Suppressor macrophage (primary cell): ENCODE measurements around the gene GSK3A.

Source experiments
- DNase-seq, 4 experiments: peaks; one replicate each; pipeline ENCODE4 v3.0.0-alpha.2; 2020 to 2022

GSK3A gene

DNA sequence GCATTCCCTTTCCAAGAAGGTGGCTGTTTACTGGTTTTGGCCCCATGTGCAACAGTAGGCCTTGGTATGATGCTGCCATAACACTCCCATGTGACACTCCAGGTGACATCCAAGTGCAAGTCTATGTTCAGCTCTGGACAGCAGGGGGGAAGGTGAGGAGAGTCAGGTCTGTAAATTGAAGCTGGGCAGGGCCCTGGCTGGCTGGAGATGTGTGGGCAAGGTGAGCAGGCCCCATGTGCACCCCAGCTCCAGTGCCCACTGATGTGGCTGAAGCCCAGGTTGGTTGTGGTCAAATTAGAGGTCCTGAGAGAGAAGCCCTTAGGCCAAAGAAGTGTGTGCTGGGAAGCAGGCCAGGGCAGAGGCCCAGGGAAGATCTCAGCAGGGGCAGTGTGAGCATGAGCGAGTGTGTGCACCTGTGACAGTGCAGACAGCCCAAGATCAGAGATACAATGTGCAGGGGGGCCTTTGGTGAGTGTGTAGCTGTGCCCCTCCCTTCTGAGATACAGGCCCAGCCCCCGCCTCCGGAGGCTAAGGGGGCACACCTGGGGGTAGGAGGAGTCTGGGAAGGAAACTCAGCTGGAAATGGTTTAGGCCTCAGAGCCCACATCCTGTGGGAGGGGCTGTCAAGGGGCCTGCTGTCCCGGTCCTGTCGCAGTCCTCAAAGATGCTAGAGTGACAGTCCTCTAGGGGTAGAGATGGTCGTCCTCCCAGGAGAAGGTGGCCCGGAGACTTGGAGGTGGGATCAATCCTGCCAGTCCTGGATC lies 43.5 kb downstream of the GSK3A start:
- DNase-seq = no peak

GRCh38 chr19:42197375-42197817 lies 45.0 kb downstream of the GSK3A start:
- peak in 2 of 4 experiments; percentile 57 to 59 for DNase-seq

- no peak for DNase-seq
Measured at GRCh38 chr19:42196011-42197001, 46.1 kb downstream of the GSK3A start.

DNA sequence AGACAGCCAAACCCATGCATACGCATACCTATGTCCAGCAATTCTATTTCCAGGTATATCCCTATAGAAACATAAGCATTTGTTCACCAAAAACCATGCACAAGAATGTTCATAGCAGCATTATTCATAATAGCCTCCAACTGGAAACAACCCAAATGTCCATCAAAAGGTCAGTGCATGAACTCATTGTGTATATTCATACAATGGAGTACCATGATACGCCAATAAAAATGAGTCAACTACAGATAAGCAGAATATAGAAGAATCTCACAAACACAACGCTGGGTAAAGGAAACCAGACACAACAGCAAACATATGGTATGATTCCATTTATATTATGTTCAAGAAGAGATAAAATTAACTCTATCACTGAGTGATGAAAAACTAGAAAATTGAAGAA lies 48.7 kb downstream of the GSK3A start:
- DNase-seq = no peak

- DNase-seq = no peak
Measured at GRCh38 chr19:42193294-42193693, 49.1 kb downstream of the GSK3A start.

- peak; percentile 54 to 82 (median 66) for DNase-seq
Measured at GRCh38 chr19:42191855-42192254, 50.5 kb downstream of the GSK3A start.

- DNase-seq = no peak
Measured at GRCh38 chr19:42191330-42191729, 51.1 kb downstream of the GSK3A start.

GRCh38 chr19:42189133-42189532 lies 53.3 kb downstream of the GSK3A start:
- no peak for DNase-seq

DNA sequence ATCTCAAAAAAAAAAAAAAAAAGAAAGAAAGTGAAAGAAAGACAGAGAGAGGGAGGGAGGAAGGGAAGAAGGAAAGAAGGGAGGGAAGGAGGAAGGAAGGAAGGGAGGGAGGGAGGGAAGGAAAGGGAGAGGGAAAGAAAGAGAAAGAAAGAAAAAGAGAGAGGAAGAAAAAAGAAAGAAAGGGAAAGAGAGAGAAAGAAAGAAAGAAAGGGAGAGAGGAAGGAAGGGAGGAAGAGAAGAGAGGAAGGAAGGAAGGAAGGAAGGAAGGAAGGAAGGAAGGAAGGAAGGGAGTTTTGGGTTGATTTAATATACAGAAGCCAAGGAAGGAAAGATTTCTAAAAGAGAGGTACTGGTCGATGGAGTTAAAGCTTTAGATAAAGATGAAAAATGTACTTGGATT lies 53.7 kb downstream of the GSK3A start:
- no peak for DNase-seq

DNA sequence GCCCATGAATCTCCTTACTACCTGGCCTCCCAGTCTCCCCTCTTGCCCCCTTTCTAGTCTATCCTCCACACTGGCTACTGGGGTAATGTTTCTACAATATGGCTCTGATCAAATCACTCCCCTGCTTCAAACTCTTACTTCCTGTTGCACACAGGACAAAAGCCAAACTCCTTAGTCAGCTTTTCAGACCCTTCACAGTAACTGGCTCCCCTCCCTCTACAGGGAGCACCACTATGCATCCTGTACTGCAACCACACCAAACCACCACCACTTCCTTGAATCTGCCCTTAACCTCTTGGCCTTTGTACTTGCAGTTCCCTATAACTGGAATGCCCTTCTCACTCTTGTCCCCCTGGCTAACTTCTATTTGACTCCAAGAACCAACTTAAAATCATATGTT lies 57.1 kb downstream of the GSK3A start:
- peak; percentile 58 to 81 (median 72) for DNase-seq

DNA sequence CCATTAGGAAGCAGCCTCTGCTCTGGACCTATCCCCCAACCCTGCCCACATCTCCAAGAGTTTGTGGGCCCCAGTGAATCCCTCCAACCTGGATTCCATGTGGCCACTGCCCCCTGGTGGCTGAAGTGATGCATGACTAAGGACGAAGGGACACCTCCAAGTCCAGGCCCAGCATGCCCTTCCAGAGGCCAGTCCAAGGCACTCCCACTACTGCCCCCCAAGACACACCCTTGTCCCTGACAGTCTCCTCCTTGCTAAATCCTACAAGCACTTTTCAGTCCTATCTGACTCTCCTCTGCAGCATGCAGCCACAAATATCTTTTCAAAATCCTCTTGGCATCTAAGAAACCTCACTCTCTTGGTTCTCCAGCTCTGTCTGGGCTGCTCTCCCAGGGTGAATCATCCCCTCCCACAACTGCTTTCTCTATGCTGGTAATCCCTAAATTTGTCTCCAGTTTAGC lies 58.0 kb downstream of the GSK3A start:
- peak; percentile 83 to 90 (median 88) for DNase-seq
